ENCODE data around the gene OR51B4. TPM values are rescaled to one million over a fixed set of nuclear protein-coding genes. Genes with fewer than 3 reads are reported as not detected.
"Not testable (repeated sequence)": the region's sequence is repeated elsewhere in the genome, so short reads cannot be mapped to it uniquely, and the experiment has no call there.

OR51B4 gene
- total and polyA plus RNA-seq, 2 experiments from 2014 or later, result not detected

GRCh38 chr11:5297721-5298323 is 3.9 kb downstream of the OR51B4 start:
- H3K4me3 ChIP-seq, result no peak overlapping the region
- no peak overlapping the region for H3K4me3 Mint-ChIP-seq
- no peak overlapping the region for H3K4me2 ChIP-seq
- H4K20me1 ChIP-seq (replicated peaks; ENCODE audit: insufficient read depth), result no peaks in the 10 kb centered on the region; the same call in 1 of the 2 replicates
- ATAC-seq, result no peak
- no peaks in the 10 kb centered on the region for H3K27me3 ChIP-seq (ENCODE audit: insufficient read depth)
- no peaks in the 10 kb centered on the region for H3K4me1 ChIP-seq (ENCODE audit: insufficient read depth)
- H3K27me3 Mint-ChIP-seq (ENCODE audit: insufficient read depth, low read depth, poor library complexity), result no peaks in the 10 kb centered on the region
- no peaks in the 10 kb centered on the region for H3K9me3 Mint-ChIP-seq
- DNase-seq (ENCODE audit: low spot score), result no peak
- no peak overlapping the region for H3K27ac Mint-ChIP-seq
- H3K36me3 ChIP-seq (ENCODE audit: insufficient read depth), result no peaks in the 10 kb centered on the region
- TF ChIP-seq REST (IDR thresholded peaks at IDR 0.05; ENCODE audit: unreplicated experiment) (no peak), JUNB (IDR thresholded peaks at IDR 0.05; ENCODE audit: unreplicated experiment) (no peak), CREB1 (CRISPR knock-in tag; IDR thresholded peaks at IDR 0.05; ENCODE audit: low read depth) (no peak), POLR2AphosphoS5 (IDR thresholded peaks at IDR 0.05; ENCODE audit: low read depth) (no peak), EZH2phosphoT487 (IDR thresholded peaks at IDR 0.05; ENCODE audit: unreplicated experiment) (no peak), STAT1 (IDR thresholded peaks at IDR 0.05; ENCODE audit: unreplicated experiment) (no peak), CTCF (conservative IDR thresholded peaks at IDR 0.05; ENCODE audit: low read depth in 2 of 2) (no peak), EZH2 (IDR thresholded peaks at IDR 0.05; ENCODE audit: low read depth, unreplicated experiment) (no peak), ZNF331 (CRISPR knock-in tag; IDR thresholded peaks at IDR 0.05; ENCODE audit: low read depth) (no peak)
- H3F3A ChIP-seq (replicated peaks; ENCODE audit: low read depth), result no peaks in the 10 kb centered on the region
- H3K27ac ChIP-seq (ENCODE audit: low read depth), result no peak overlapping the region
- no peaks in the 10 kb centered on the region; the same call in 2 of the 3 replicates for H3K36me3 Mint-ChIP-seq (ENCODE audit: low read depth)
- no peaks in the 10 kb centered on the region for H3K9me2 ChIP-seq (ENCODE audit: insufficient read depth)
- H3K4me1 Mint-ChIP-seq, result 0 out of 3 replicates have a peak, but pooled peaks cover 3% of the 10 kb centered on the region
- no peak overlapping the region for H2AFZ ChIP-seq
- H3K79me2 ChIP-seq (replicated peaks; ENCODE audit: insufficient read depth), result no peaks in the 10 kb centered on the region

- H3K27ac Mint-ChIP-seq; H3K36me3 Mint-ChIP-seq (ENCODE audit: low read depth); H3K9me3 Mint-ChIP-seq; H3F3A ChIP-seq (replicated peaks; ENCODE audit: low read depth); H3K9me2 ChIP-seq (ENCODE audit: insufficient read depth); H3K36me3 ChIP-seq (ENCODE audit: insufficient read depth); ATAC-seq; H2AFZ ChIP-seq; H3K4me3 ChIP-seq; H3K4me2 ChIP-seq; H3K27ac ChIP-seq (ENCODE audit: low read depth); H3K4me1 Mint-ChIP-seq; H3K4me1 ChIP-seq (ENCODE audit: insufficient read depth); H3K27me3 Mint-ChIP-seq (ENCODE audit: insufficient read depth, low read depth, poor library complexity); H3K79me2 ChIP-seq (replicated peaks; ENCODE audit: insufficient read depth); H4K20me1 ChIP-seq (replicated peaks; ENCODE audit: insufficient read depth); DNase-seq (ENCODE audit: low spot score); H3K27me3 ChIP-seq (ENCODE audit: insufficient read depth); H3K4me3 Mint-ChIP-seq: not testable (repeated sequence)
- TF ChIP-seq CTCF (conservative IDR thresholded peaks at IDR 0.05; ENCODE audit: low read depth in 2 of 2), result peak; percentile 7 to 51; a peak in 2 of 4 replicates
Measured at GRCh38 chr11:5294342-5294995, 7.3 kb downstream of the OR51B4 start.
